GM13977 (cell line): ENCODE data around the gene SRSF3.

Experiments
- DNase-seq: peaks from one replicate; pipeline ENCODE4 v3.0.0; 2012; ENCODE audit warnings: low spot score
- in situ Hi-C: fragments of 300-500 bp; cut with MboI; formaldehyde crosslinking; loops from one replicate; pipeline ENCODE4 v1.12.0; 2022; ENCODE audit warnings: low sequenced_read_pairs, low pct_unique_long_range_greater_than_20kb, mixed read lengths, inconsistent platforms; ENCODE audit not compliant: unreplicated experiment
- TF ChIP-seq, protein P1 (sequence below): IDR thresholded peaks from 2 replicates; pipeline ENCODE4 v1.5.1; 2012; ENCODE audit warnings: mild to moderate bottlenecking, control low read depth; ENCODE audit not compliant: insufficient read depth; ENCODE audit errors: extremely low read depth, missing control alignments

The SRSF3 gene

DNA sequence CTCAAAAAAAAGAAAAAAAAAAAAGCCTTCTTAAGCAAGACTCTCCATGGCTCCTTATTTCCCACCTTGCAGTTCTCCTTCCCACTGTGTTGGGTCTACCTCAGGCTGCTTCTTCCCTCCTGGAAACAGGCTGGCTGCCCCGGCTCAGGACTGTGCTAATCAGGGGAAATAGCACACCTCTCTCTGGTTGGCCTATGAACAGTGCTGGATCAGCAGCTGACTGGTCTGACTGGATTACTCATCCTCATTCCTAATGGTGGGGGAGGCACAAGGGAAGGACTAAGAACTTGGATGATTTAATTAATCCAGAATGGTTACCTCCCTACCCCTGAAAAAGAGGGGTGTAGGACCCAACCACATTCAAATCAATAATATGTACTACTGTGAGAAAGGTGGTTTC is 3.9 kb upstream of the SRSF3 start:
- DNase-seq, result no peak
- in situ Hi-C loops, result loop anchor here (10.0 kb wide), 1 partner anchor 155 kb away; no protein-coding TSS in a partner anchor
- TF ChIP-seq, protein P1, sequence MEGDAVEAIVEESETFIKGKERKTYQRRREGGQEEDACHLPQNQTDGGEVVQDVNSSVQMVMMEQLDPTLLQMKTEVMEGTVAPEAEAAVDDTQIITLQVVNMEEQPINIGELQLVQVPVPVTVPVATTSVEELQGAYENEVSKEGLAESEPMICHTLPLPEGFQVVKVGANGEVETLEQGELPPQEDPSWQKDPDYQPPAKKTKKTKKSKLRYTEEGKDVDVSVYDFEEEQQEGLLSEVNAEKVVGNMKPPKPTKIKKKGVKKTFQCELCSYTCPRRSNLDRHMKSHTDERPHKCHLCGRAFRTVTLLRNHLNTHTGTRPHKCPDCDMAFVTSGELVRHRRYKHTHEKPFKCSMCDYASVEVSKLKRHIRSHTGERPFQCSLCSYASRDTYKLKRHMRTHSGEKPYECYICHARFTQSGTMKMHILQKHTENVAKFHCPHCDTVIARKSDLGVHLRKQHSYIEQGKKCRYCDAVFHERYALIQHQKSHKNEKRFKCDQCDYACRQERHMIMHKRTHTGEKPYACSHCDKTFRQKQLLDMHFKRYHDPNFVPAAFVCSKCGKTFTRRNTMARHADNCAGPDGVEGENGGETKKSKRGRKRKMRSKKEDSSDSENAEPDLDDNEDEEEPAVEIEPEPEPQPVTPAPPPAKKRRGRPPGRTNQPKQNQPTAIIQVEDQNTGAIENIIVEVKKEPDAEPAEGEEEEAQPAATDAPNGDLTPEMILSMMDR, result no peak

DNA sequence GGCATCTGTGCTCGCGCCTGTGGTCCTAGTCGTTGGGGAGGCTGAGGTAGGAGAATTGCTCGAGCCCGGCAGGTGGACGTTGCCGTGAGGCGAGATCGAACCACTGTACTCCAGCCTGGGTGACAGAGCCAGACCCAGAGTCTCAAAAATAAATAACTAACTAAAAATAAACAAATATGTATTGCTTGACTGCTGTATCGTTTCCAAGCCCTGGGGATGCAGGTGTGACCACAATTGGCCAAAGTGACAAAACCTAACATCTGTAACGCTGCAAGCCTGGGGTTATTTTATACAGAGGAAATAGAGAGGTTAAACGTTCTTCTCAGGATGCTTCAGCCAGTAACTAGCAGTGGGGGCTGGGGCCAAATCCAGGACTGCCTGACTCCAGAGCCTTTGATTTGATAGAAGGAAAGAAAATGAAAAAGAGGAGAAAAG is 1.9 kb upstream of the SRSF3 start:
- DNase-seq, result peak; percentile 50
- TF ChIP-seq, protein P1, result no peak
- in situ Hi-C loops, result loop anchor here (10.0 kb wide), 1 partner anchor 157 kb away; no protein-coding TSS in a partner anchor

DNA sequence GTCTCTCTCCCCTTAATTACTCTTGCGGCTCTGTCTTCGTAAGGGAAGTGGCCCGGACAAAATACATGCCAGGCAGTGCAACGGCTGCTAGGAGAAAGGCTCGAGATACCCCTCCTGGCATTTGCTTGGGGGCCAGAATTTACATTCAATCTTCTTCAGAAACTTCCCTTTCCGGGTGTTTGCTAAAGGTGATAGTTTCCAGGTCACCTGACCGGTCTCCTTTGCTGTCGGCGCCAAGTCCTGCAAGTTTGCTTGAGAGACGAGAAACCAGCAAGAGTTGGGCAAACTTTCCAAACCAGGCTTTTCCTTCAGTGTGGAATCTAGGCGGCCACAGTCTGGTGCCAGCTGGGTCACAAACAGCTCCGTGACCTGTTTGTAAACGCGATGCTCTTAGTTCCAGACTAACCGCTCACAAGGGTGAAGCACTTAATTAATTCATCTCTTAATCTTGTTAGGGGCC is 563 bp upstream of the SRSF3 start:
- peak; percentile 59 for DNase-seq
- TF ChIP-seq, protein P1, result no peak
- in situ Hi-C loops, result loop anchor here (10.0 kb wide), 1 partner anchor 159 kb away; no protein-coding TSS in a partner anchor

DNA sequence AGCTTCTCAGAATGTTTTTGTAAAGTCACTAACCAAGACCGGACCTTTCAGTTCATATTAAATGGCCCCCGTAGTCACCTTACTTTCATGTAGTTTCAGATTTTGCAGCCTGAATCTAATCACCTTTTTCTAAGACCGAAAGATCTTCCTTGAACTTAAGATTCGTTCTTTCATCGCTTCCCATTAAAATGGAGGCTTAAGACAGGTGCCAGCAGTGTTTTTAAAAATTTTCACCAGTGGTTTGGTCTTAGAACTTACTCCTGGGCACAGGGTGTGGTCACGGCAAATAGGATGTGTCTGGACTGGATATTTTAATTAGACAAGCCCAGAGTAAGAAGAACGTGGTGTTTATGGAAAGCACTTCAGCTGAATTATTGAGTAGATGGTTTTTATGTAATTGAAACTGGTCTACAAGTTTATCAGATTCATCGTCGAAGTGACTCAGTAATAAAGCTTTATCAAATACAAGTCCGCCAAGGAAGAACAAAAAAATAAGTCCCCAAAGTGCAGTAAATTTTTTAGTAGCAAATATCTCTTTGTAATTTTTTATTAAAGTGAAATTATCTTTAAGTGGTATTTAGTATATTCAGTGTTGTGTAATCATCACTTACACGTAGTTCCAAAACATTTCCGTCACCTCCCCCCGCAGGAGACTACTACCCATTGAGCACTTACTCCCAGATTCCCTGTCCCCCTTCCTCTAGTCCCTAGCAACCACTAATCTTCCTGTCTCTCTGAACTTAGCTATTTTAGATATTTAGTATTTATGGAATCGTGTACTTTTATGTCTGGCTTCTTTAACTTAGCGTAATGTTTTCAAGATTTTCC is 868 bp downstream of the SRSF3 start:
- TF ChIP-seq, protein P1, result no peak
- in situ Hi-C loops, result loop anchor here (10.0 kb wide), 1 partner anchor 160 kb away; no protein-coding TSS in a partner anchor
- DNase-seq, result no peak

DNA sequence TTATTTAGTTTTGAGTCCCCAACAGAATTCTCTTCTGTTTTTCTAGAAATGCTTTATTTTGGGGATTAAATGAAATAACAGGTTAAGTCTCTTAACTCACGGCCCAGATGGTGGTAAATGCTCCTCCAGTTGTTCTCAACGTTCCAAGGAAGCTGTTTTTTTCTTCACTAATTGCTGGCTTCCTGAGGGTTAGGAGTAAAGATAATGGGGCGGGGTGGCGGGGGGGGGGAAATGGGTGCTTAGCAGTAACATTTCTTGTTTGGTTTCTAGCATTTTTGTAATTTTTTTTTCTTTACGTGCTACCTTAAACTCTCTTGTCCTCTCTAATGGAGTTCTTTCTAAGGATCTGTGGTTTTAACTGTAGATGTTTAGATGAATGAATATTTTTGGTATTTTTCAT is 2.2 kb downstream of the SRSF3 start:
- TF ChIP-seq, protein P1, result no peak
- no peak for DNase-seq
- in situ Hi-C loops, result loop anchor here (10.0 kb wide), 1 partner anchor 162 kb away; no protein-coding TSS in a partner anchor

DNA sequence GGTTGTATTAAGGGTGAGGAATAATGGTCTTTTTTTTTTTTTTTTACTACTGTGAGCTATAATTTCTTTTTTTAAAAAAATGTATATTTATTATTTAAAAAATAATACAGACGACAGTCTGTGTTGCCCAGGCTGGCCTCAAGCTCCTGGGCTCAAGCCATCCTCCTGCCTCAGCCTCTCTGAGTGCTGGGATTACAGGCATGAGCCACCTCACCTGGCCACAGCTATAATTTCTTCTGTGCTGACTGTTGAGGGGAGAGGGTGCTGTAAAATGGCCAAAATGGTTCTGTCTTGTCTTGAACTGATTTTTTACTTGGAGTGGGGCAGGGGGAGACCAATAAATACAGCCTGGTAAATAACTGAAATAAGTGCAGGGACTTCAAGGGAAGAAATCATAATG is 3.6 kb downstream of the SRSF3 start:
- TF ChIP-seq, protein P1, result no peak
- no peak for DNase-seq
- in situ Hi-C loops, result loop anchor here (10.0 kb wide), 1 partner anchor 163 kb away; no protein-coding TSS in a partner anchor
